Right cardiac atrium (tissue), 5 donors: ENCODE results near the gene MON2. TPM values are rescaled to one million over a fixed set of nuclear protein-coding genes. Genes with fewer than 3 reads are reported as not detected.
A peak's percentile ranks its signal among the peaks of the same experiment; 100 is the strongest.
"Not testable (repeated sequence)": the region's sequence is repeated elsewhere in the genome, so short reads cannot be mapped to it uniquely, and the experiment has no call there.

Source experiments
- ATAC-seq, 2 donors: fragments of 200-7000 bp; cut with Tn5 transposase; one replicate each; pipeline versions ENCODE4 v1.8.0 to v1.9.1; 2020; ENCODE audit warnings: moderate library complexity in 2 of 2, mild to moderate bottlenecking in 1 of 2
- DNase-seq, 3 donors: peaks; one replicate each; pipeline ENCODE4 v3.0.0-alpha.2; 2020
- H3K27ac ChIP-seq: one replicate; pipeline ENCODE4 v1.5.1; 2013; ENCODE audit warnings: mild to moderate bottlenecking, low read length, control low read depth, moderate library complexity
- H3K27me3 ChIP-seq: one replicate; pipeline ENCODE4 v1.6.1; 2013; ENCODE audit not compliant: control insufficient read depth, insufficient read depth
- H3K4me1 ChIP-seq: one replicate; pipeline ENCODE4 v1.6.1; 2013; ENCODE audit warnings: low read length; ENCODE audit not compliant: control insufficient read depth, insufficient read depth
- H3K4me3 ChIP-seq: one replicate; pipeline ENCODE4 v1.5.1; 2013; ENCODE audit warnings: low read length, control low read depth
- H3K9me3 ChIP-seq: one replicate; pipeline ENCODE4 v1.6.1; 2013; ENCODE audit warnings: low read length; ENCODE audit not compliant: control insufficient read depth
- WGBS: extraction: QIAGEN DNeasy Blood & Tissue Kit; methylation state at CpG from one replicate; pipeline ENCODE4 v1.1.7; 2013; 5-methylcytosine and 5-hydroxymethylcytosine counted together
- intact Hi-C, 4 donors: fragments of 100-400 bp; cut with DNase I; formaldehyde crosslinking; loops; one replicate each; pipeline versions ENCODE4 v1.11.0 to v1.14.0; 2022 to 2023
- polyA plus RNA-seq: library from polyadenylated mRNA; stranded (reverse); fragments of 200-250 nt; gene quantifications from one replicate; pipeline ENCODE4 v1.2.3, GENCODE V29; 2013
- total RNA-seq, 4 donors: library from RNA; stranded (reverse); fragmentation: NEBNext Ultra II Directional; extraction: Animal tissue kit (Norgen Biotek cat#: 25700); gene quantifications; one replicate each; pipeline ENCODE4 v1.2.1, GENCODE V29; 2021
- donor health status: healthy with polysubstance abuse.
- donor health status: DM: no; HTN: yes; CAD: no.
- donor health status: DM: no; HTN: no; CAD: no.
- donor health status: DM: no; HTN: yes; CAD: no; lungs with severe emphysema.
- donor health status: DM: yes; HTN: yes; CAD: no.

Gene MON2
- total and polyA plus RNA-seq, 5 donors: 9.1 to 29.0 (median 24.5) TPM

- Histone ChIP-seq H3K4me1 (no peaks in the 10 kb centered on the region), H3K4me3 (no peak overlapping the region), H3K9me3 (no peaks in the 10 kb centered on the region), H3K27ac (no peak overlapping the region), H3K27me3 (no peaks in the 10 kb centered on the region)
- intact Hi-C loops: no loop called here
- WGBS: 59% methylated on average over 2 of the region's 2 CpGs
- DNase-seq (no peak), ATAC-seq (no peak)
These were observed 19.7 kb upstream of the MON2 start for GRCh38 chr12:62446754-62447452.

- 83% methylated on average over 3 of the region's 3 CpGs for WGBS
- Histone ChIP-seq H3K9me3 (no peaks in the 10 kb centered on the region), H3K27ac (no peak overlapping the region), H3K27me3 (no peaks in the 10 kb centered on the region), H3K4me1 (no peaks in the 10 kb centered on the region), H3K4me3 (no peak overlapping the region)
- intact Hi-C loops: no loop called here
- ATAC-seq: no peak
- no peak for DNase-seq
These were observed 18.2 kb upstream of the MON2 start for GRCh38 chr12:62448436-62448835.

GRCh38 chr12:62455429-62455828 lies 11.2 kb upstream of the MON2 start:
- WGBS: 60% methylated on average over 2 of the region's 2 CpGs
- not testable (repeated sequence) for ATAC-seq

GRCh38 chr12:62458626-62459025 lies 8.0 kb upstream of the MON2 start:
- ATAC-seq (no peak), DNase-seq (no peak)
- 71% methylated on average over 3 of the region's 3 CpGs for WGBS
- H3K9me3 ChIP-seq: no peaks in the 10 kb centered on the region
- H3K4me1 ChIP-seq: no peaks in the 10 kb centered on the region
- no peak overlapping the region for H3K4me3 ChIP-seq
- intact Hi-C loops: no loop called here
- H3K27me3 ChIP-seq: no peaks in the 10 kb centered on the region
- H3K27ac ChIP-seq: no peak overlapping the region

More at GRCh38 chr12:62455429-62455828, 11.2 kb upstream of the MON2 start:
- H3K4me1 ChIP-seq, H3K4me3 ChIP-seq, H3K27ac ChIP-seq, DNase-seq, intact Hi-C loops, H3K27me3 ChIP-seq, H3K9me3 ChIP-seq: not testable (repeated sequence)

- ATAC-seq (no peak), DNase-seq (no peak)
- no peak overlapping the region for H3K4me3 ChIP-seq
- H3K27ac ChIP-seq: no peak overlapping the region
- intact Hi-C loops: no loop called here
- no peaks in the 10 kb centered on the region for H3K4me1 ChIP-seq
- no peaks in the 10 kb centered on the region for H3K9me3 ChIP-seq
- no peaks in the 10 kb centered on the region for H3K27me3 ChIP-seq
These were observed 6.7 kb upstream of the MON2 start for GRCh38 chr12:62459976-62460375.

GRCh38 chr12:62461171-62461837 lies 5.3 kb upstream of the MON2 start:
- H3K27ac ChIP-seq, H3K27me3 ChIP-seq, H3K9me3 ChIP-seq, ATAC-seq, intact Hi-C loops, H3K4me1 ChIP-seq, H3K4me3 ChIP-seq: not testable (repeated sequence)
- 93% methylated on average over 32 of the region's 32 CpGs for WGBS
- peak in 1 of 3 donors; percentile 42 for DNase-seq

- ATAC-seq, H3K27ac ChIP-seq, H3K4me1 ChIP-seq, H3K4me3 ChIP-seq, intact Hi-C loops, H3K9me3 ChIP-seq, H3K27me3 ChIP-seq, DNase-seq: not testable (repeated sequence)
- WGBS: 81% methylated on average over 7 of the region's 7 CpGs
These were observed 3.4 kb upstream of the MON2 start for GRCh38 chr12:62463252-62463651.

GRCh38 chr12:62466018-62466593 lies 520 bp upstream of the MON2 start:
- DNase-seq (peak in 2 of 3 donors; percentile 49 to 76), ATAC-seq (peak; percentile 70 to 71)
- Histone ChIP-seq H3K4me1 (no peaks in the 10 kb centered on the region), H3K27ac (peak overlapping the region; percentile 39), H3K4me3 (peak overlapping the region; percentile 74), H3K9me3 (no peaks in the 10 kb centered on the region), H3K27me3 (no peaks in the 10 kb centered on the region)
- intact Hi-C loops: no loop called here
- under 1% methylated on average over 16 of the region's 16 CpGs for WGBS

GRCh38 chr12:62468397-62468796 lies 1.8 kb downstream of the MON2 start:
- Histone ChIP-seq H3K4me1 (no peaks in the 10 kb centered on the region), H3K9me3 (no peaks in the 10 kb centered on the region), H3K4me3 (peak overlapping the region; percentile 74), H3K27me3 (no peaks in the 10 kb centered on the region), H3K27ac (no peak overlapping the region)
- DNase-seq (no peak), ATAC-seq (no peak)
- WGBS: 72% methylated on average over 2 of the region's 2 CpGs
- intact Hi-C loops: no loop called here

- no peaks in the 10 kb centered on the region for H3K27me3 ChIP-seq
- intact Hi-C loops: no loop called here
- no peaks in the 10 kb centered on the region for H3K4me1 ChIP-seq
- H3K27ac ChIP-seq: no peak overlapping the region
- DNase-seq: peak in 1 of 3 donors; percentile 24
- no peak for ATAC-seq
- H3K4me3 ChIP-seq: peak overlapping the region; percentile 26
- no peaks in the 10 kb centered on the region for H3K9me3 ChIP-seq
- 78% methylated on average over 8 of the region's 8 CpGs for WGBS
These were observed 2.3 kb downstream of the MON2 start for GRCh38 chr12:62468935-62469334.

- H3K27ac ChIP-seq: no peak overlapping the region
- H3K4me3 ChIP-seq: no peak overlapping the region
- 86% methylated on average over 2 of the region's 2 CpGs for WGBS
- no peaks in the 10 kb centered on the region for H3K9me3 ChIP-seq
- intact Hi-C loops: no loop called here
- no peak for ATAC-seq
- no peak for DNase-seq
- H3K27me3 ChIP-seq: no peaks in the 10 kb centered on the region
- no peaks in the 10 kb centered on the region for H3K4me1 ChIP-seq
These were observed 3.1 kb downstream of the MON2 start for GRCh38 chr12:62469704-62470103.
